ENCODE measurements around the gene APOL2.

- no peak for TF ChIP-seq POLR2A (IDR thresholded peaks at IDR 0.05)
- TF ChIP-seq, protein P1, sequence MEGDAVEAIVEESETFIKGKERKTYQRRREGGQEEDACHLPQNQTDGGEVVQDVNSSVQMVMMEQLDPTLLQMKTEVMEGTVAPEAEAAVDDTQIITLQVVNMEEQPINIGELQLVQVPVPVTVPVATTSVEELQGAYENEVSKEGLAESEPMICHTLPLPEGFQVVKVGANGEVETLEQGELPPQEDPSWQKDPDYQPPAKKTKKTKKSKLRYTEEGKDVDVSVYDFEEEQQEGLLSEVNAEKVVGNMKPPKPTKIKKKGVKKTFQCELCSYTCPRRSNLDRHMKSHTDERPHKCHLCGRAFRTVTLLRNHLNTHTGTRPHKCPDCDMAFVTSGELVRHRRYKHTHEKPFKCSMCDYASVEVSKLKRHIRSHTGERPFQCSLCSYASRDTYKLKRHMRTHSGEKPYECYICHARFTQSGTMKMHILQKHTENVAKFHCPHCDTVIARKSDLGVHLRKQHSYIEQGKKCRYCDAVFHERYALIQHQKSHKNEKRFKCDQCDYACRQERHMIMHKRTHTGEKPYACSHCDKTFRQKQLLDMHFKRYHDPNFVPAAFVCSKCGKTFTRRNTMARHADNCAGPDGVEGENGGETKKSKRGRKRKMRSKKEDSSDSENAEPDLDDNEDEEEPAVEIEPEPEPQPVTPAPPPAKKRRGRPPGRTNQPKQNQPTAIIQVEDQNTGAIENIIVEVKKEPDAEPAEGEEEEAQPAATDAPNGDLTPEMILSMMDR (IDR thresholded peaks at IDR 0.05) = no peak
Measured at GRCh38 chr22:36211237-36211861, 28.0 kb downstream of the APOL2 start.
